ENCODE measurements around the gene SPATA20. TPM values are rescaled to one million over a fixed set of nuclear protein-coding genes. Genes with fewer than 3 reads are reported as not detected.

The SPATA20 gene
- total and polyA plus RNA-seq, 2 donors from 2014 or later = 52.7 to 60.4 TPM

- Histone ChIP-seq H3K27me3 (ENCODE audit: control insufficient read depth, insufficient read depth, low read length) (no peaks in the 10 kb centered on the region), H3K9ac (ENCODE audit: low read length in 3 of 3) (no peak overlapping the region), H3K9me3 (ENCODE audit: control insufficient read depth in 2 of 3, insufficient read depth in 1 of 3, low read length in 3 of 3) (no peaks in the 10 kb centered on the region), H3K4me1 (ENCODE audit: control insufficient read depth in 2 of 3, insufficient read depth in 2 of 3, low read depth in 1 of 3, low read length in 3 of 3) (peaks cover 0 to 3% (median 0%) of the 10 kb centered on the region in 3 donors), H3K4me3 (ENCODE audit: low read length in 3 of 3) (no peak overlapping the region), H3K36me3 (ENCODE audit: control insufficient read depth in 2 of 3, insufficient read depth in 3 of 3, low read length in 3 of 3) (no peaks in the 10 kb centered on the region), H3K27ac (ENCODE audit: low read depth in 2 of 2, low read length in 2 of 2) (no peak overlapping the region)
- no peak for FAIRE-seq
- TF ChIP-seq, protein P1, sequence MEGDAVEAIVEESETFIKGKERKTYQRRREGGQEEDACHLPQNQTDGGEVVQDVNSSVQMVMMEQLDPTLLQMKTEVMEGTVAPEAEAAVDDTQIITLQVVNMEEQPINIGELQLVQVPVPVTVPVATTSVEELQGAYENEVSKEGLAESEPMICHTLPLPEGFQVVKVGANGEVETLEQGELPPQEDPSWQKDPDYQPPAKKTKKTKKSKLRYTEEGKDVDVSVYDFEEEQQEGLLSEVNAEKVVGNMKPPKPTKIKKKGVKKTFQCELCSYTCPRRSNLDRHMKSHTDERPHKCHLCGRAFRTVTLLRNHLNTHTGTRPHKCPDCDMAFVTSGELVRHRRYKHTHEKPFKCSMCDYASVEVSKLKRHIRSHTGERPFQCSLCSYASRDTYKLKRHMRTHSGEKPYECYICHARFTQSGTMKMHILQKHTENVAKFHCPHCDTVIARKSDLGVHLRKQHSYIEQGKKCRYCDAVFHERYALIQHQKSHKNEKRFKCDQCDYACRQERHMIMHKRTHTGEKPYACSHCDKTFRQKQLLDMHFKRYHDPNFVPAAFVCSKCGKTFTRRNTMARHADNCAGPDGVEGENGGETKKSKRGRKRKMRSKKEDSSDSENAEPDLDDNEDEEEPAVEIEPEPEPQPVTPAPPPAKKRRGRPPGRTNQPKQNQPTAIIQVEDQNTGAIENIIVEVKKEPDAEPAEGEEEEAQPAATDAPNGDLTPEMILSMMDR (IDR thresholded peaks at IDR 0.05; ENCODE audit: borderline replicate concordance, extremely low read depth, insufficient read depth) = no peak
- intact Hi-C loops (cut with DNase I) = no loop called here
- peak in 1 of 5 donors; percentile 8 for DNase-seq
These were observed 29.2 kb upstream of the SPATA20 start for GRCh38 chr17:50517504-50518383.

DNA sequence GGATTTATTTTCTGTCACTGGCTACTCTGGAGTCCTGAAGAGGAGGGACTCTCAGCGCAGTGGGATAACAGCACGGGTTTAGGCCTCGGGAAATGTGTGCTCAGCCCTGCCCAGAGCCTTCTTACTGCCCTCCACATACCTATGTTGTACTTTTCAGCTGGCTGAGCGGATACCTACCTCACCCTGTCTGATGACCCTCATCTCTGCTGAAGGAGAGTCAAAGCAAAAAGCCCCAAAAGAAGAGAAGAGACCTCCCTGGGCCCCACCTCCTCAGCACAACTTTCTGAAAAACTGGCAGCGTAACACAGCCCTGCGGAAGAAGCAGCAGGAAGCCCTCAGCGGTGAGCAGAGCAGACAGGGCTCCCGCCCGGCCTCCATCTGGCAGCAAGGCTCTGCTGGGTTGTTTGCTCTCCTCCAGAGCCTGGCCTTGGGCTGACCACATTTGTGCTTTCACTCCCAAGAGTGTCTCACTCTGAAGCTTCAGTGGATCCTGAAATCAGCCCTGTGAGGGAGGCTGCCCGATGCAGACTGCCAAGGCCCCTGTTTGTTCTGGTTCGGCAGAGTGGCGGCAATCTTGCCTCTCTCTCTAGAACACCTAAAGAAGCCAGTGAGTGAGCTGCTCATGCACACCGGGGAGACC is 28.5 kb upstream of the SPATA20 start:
- H3K9ac ChIP-seq (ENCODE audit: low read length in 3 of 3) = no peak overlapping the region
- FAIRE-seq = no peak
- TF ChIP-seq, protein P1 (IDR thresholded peaks at IDR 0.05; ENCODE audit: borderline replicate concordance, extremely low read depth, insufficient read depth) = no peak
- H3K4me3 ChIP-seq (ENCODE audit: low read length in 3 of 3) = no peak overlapping the region
- no peaks in the 10 kb centered on the region for H3K36me3 ChIP-seq (ENCODE audit: control insufficient read depth in 2 of 3, insufficient read depth in 3 of 3, low read length in 3 of 3)
- H3K9me3 ChIP-seq (ENCODE audit: control insufficient read depth in 2 of 3, insufficient read depth in 1 of 3, low read length in 3 of 3) = no peaks in the 10 kb centered on the region
- peak in 3 of 5 donors; percentile 44 to 65 (median 55) for DNase-seq
- H3K27me3 ChIP-seq (ENCODE audit: control insufficient read depth, insufficient read depth, low read length) = no peaks in the 10 kb centered on the region
- no peak overlapping the region for H3K27ac ChIP-seq (ENCODE audit: low read depth in 2 of 2, low read length in 2 of 2)
- intact Hi-C loops (cut with DNase I) = no loop called here
- peaks cover 0 to 3% (median 0%) of the 10 kb centered on the region in 3 donors for H3K4me1 ChIP-seq (ENCODE audit: control insufficient read depth in 2 of 3, insufficient read depth in 2 of 3, low read depth in 1 of 3, low read length in 3 of 3)

DNA sequence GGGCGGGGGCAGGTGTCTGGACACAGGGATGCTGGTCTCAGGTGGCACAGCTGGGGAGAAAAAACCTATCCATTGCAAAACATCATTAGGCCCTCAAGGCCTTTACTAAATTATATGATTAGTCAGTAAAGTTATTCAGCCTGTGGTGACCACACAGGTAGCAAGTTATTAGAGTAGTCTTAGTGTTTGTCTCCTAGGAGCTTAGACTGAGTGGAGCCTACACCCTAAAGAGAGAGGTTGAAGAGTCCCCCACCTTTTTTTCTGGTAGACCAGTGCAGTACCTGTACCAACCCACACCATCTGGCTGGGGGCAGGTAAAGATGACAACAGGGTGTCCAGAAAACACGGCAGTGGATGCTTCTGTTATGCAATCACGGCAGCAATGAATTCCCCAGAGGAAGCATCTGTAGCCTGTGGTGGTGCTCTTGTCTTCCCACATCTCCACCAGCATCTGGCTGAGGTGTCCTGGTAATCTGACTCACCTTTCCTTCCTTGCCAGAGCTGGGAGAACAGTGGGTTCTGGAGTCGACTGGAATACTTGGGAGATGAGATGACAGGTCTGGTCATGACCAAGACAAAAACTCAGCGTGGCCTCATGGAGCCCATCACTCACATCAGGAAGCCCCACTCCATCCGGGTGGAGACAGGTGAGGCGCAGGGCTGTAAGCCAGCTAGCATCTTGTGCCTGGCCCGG is 27.7 kb upstream of the SPATA20 start:
- H3K4me1 ChIP-seq (ENCODE audit: control insufficient read depth in 2 of 3, insufficient read depth in 2 of 3, low read depth in 1 of 3, low read length in 3 of 3) = peaks cover 0 to 3% (median 0%) of the 10 kb centered on the region in 3 donors
- H3K9ac ChIP-seq (ENCODE audit: low read length in 3 of 3) = no peak overlapping the region
- H3K9me3 ChIP-seq (ENCODE audit: control insufficient read depth in 2 of 3, insufficient read depth in 1 of 3, low read length in 3 of 3) = no peaks in the 10 kb centered on the region
- TF ChIP-seq, protein P1 (IDR thresholded peaks at IDR 0.05; ENCODE audit: borderline replicate concordance, extremely low read depth, insufficient read depth) = no peak
- no peak overlapping the region for H3K27ac ChIP-seq (ENCODE audit: low read depth in 2 of 2, low read length in 2 of 2)
- intact Hi-C loops (cut with DNase I) = no loop called here
- H3K36me3 ChIP-seq (ENCODE audit: control insufficient read depth in 2 of 3, insufficient read depth in 3 of 3, low read length in 3 of 3) = no peaks in the 10 kb centered on the region
- FAIRE-seq (no peak), DNase-seq (no peak)
- H3K27me3 ChIP-seq (ENCODE audit: control insufficient read depth, insufficient read depth, low read length) = no peaks in the 10 kb centered on the region
- no peak overlapping the region for H3K4me3 ChIP-seq (ENCODE audit: low read length in 3 of 3)
